ENCODE data around the gene RANBP10. TPM values are rescaled to one million over a fixed set of nuclear protein-coding genes. Genes with fewer than 3 reads are reported as not detected.
"Not testable (repeated sequence)": the region's sequence is repeated elsewhere in the genome, so short reads cannot be mapped to it uniquely, and the experiment has no call there.

Gene RANBP10
- total and polyA plus RNA-seq, 4 donors = 6.7 to 23.0 (median 14.3) TPM

GRCh38 chr16:67841198-67841815, 34.9 kb upstream of the RANBP10 start:
- Histone ChIP-seq H3K4me1 (ENCODE audit: control insufficient read depth in 5 of 5, insufficient read depth in 5 of 5, low read length in 5 of 5) (peaks cover 14 to 35% (median 17%) of the 10 kb centered on the region in 5 donors), H3K9me3 (ENCODE audit: control insufficient read depth in 4 of 4, insufficient read depth in 3 of 4, low read length in 3 of 4) (no peaks in the 10 kb centered on the region), H3K4me3 (no peak overlapping the region), H3K9ac (ENCODE audit: insufficient read depth in 1 of 2, low read length in 2 of 2) (peak overlapping the region in 1 of 2 donors; percentile 52), H3K27ac (ENCODE audit: low read depth in 1 of 2, low read length in 1 of 2) (peak overlapping the region; percentile 95 to 97), H3K36me3 (ENCODE audit: control insufficient read depth in 4 of 4, insufficient read depth in 4 of 4, low read length in 4 of 4) (peaks cover 0 to 6% (median 1%) of the 10 kb centered on the region in 4 donors), H3K27me3 (ENCODE audit: control insufficient read depth in 3 of 3, insufficient read depth in 3 of 3, low read length in 2 of 3) (no peaks in the 10 kb centered on the region)
- no peak for TF ChIP-seq CTCF (IDR thresholded peaks at IDR 0.05; ENCODE audit: control extremely low read depth, extremely low read depth)
- ATAC-seq (ENCODE audit: insufficient read depth, low FRiP score) (no peak), DNase-seq (no peak)
- WGBS, 2 donors = 52 to 68% methylated on average over 17 of the region's 17 CpGs

DNA sequence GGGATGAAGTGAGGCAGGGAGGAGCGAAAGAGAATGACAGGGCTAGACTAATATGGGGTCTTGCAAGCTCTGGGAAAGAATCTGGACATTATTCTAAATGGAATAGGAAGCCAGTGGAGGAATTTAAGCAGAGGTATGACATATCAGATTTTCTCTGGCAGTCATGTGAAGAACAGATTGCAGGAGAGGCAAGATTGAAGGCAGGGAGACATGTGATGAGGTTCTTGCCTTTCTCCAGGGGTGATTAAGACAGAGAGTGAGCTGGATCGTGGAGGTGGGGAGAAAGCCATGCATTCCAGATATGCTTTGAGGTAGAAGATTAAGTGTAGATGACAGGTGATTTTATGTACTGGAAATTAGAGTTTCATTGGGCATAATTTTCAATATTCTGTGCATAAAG, 31.5 kb upstream of the RANBP10 start:
- DNase-seq (no peak), ATAC-seq (ENCODE audit: insufficient read depth, low FRiP score) (no peak)
- Histone ChIP-seq H3K36me3 (ENCODE audit: control insufficient read depth in 4 of 4, insufficient read depth in 4 of 4, low read length in 4 of 4) (peaks cover 0 to 2% (median 0%) of the 10 kb centered on the region in 4 donors), H3K27ac (ENCODE audit: low read depth in 1 of 2, low read length in 1 of 2) (no peak overlapping the region), H3K4me1 (ENCODE audit: control insufficient read depth in 5 of 5, insufficient read depth in 5 of 5, low read length in 5 of 5) (peaks cover 0 to 13% (median 2%) of the 10 kb centered on the region in 5 donors), H3K4me3 (no peak overlapping the region), H3K9me3 (ENCODE audit: control insufficient read depth in 4 of 4, insufficient read depth in 3 of 4, low read length in 3 of 4) (no peaks in the 10 kb centered on the region), H3K9ac (ENCODE audit: insufficient read depth in 1 of 2, low read length in 2 of 2) (no peak overlapping the region), H3K27me3 (ENCODE audit: control insufficient read depth in 3 of 3, insufficient read depth in 3 of 3, low read length in 2 of 3) (no peaks in the 10 kb centered on the region)
- no peak for TF ChIP-seq CTCF (IDR thresholded peaks at IDR 0.05; ENCODE audit: control extremely low read depth, extremely low read depth)
- 86 to 90% methylated on average over 2 of the region's 2 CpGs for WGBS, 2 donors

DNA sequence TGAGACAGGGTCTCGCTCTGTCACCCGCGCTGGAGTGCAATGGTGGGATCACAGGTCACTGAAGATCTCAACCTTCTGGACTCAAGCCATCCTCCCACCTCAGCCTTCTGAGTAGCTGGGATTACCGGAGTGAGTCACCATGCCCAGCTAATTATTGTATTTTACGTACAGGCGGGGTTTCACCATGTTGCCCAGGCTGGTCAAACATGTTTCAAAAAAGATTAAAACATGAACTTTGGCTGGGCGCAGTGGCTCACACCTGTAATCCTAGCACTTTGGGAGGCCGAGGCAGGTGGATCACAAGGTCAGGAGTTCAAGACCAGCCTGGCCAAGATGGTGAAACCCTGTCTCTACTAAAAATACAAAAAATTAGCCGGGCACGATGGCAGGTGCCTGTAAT, 30.8 kb upstream of the RANBP10 start:
- H3K27ac ChIP-seq (ENCODE audit: low read depth in 1 of 2, low read length in 1 of 2); H3K36me3 ChIP-seq (ENCODE audit: control insufficient read depth in 4 of 4, insufficient read depth in 4 of 4, low read length in 4 of 4); H3K9me3 ChIP-seq (ENCODE audit: control insufficient read depth in 4 of 4, insufficient read depth in 3 of 4, low read length in 3 of 4); H3K4me3 ChIP-seq; H3K9ac ChIP-seq (ENCODE audit: insufficient read depth in 1 of 2, low read length in 2 of 2); H3K27me3 ChIP-seq (ENCODE audit: control insufficient read depth in 3 of 3, insufficient read depth in 3 of 3, low read length in 2 of 3); DNase-seq; ATAC-seq (ENCODE audit: insufficient read depth, low FRiP score): not testable (repeated sequence)
- H3K4me1 ChIP-seq (ENCODE audit: control insufficient read depth in 5 of 5, insufficient read depth in 5 of 5, low read length in 5 of 5) = peaks cover 0 to 19% (median 4%) of the 10 kb centered on the region in 5 donors
- WGBS, 2 donors = 92 to 93% methylated on average over 10 of the region's 10 CpGs

DNA sequence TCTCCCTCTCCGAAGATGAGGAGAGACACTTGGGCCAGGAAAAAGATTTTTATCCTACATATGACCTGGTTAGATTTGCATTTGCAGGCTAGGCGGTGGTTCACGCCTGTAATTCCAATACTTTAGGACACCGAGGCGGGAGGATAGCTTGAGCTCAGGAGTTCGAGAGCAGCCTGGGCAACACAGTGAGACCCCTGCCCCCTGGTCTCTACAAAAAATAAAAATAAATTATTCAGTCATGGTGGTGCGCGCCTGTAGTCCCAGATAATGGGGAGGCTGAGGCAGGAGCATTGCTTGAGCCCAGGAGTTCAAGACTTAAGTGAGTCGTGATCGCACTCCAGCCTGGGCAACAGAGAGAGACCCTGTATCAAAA, 27.9 kb upstream of the RANBP10 start:
- 85 to 88% methylated on average over 10 of the region's 10 CpGs for WGBS, 2 donors
- no peaks in the 10 kb centered on the region for H3K27me3 ChIP-seq (ENCODE audit: control insufficient read depth in 3 of 3, insufficient read depth in 3 of 3, low read length in 2 of 3)
- no peaks in the 10 kb centered on the region for H3K9me3 ChIP-seq (ENCODE audit: control insufficient read depth in 4 of 4, insufficient read depth in 3 of 4, low read length in 3 of 4)
- H3K9ac ChIP-seq (ENCODE audit: insufficient read depth in 1 of 2, low read length in 2 of 2) = peak overlapping the region in 1 of 2 donors; percentile 75
- peaks cover 12 to 27% (median 18%) of the 10 kb centered on the region in 4 donors for H3K36me3 ChIP-seq (ENCODE audit: control insufficient read depth in 4 of 4, insufficient read depth in 4 of 4, low read length in 4 of 4)
- H3K27ac ChIP-seq (ENCODE audit: low read depth in 1 of 2, low read length in 1 of 2) = peak overlapping the region in 1 of 2 donors; percentile 24
- H3K4me1 ChIP-seq (ENCODE audit: control insufficient read depth in 5 of 5, insufficient read depth in 5 of 5, low read length in 5 of 5) = peaks cover 0 to 18% (median 4%) of the 10 kb centered on the region in 5 donors
- H3K4me3 ChIP-seq = no peak overlapping the region
- no peak for ATAC-seq (ENCODE audit: insufficient read depth, low FRiP score)
- no peak for TF ChIP-seq CTCF (IDR thresholded peaks at IDR 0.05; ENCODE audit: control extremely low read depth, extremely low read depth)
- DNase-seq = no peak

Measured in lung (tissue), 12 donors.